ENCODE data around the gene PI3. TPM values are rescaled to one million over a fixed set of nuclear protein-coding genes. Genes with fewer than 3 reads are reported as not detected.

The PI3 gene
- total RNA-seq, 4 donors from 2014 or later: 3.4 to 70.2 (median 58.7) TPM; not detected in 1

DNA sequence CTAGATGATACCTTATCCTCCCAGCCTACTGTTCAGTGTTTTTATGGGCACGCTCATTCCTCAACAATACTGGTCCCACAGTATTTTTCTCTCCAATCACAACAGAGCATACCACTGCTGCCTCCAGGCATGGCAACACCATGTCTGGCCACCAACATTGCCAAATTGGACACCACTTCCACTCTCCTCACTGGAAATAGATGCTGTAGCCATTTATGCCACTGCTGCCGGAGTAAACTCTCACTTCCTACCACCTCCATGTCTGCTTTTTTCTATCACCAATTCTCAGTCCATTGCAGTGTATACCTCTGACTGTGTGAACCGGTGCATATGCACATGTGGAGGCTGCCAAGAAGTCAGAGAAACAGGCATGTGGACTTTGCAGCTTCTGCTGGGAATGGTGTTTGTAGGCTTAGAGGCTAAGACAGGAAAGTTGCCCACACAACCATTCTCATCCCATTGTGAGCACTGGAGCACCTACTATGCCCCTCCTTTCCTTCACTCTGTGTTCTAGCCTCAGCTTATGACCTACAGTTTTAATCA, 14.4 kb downstream of the PI3 start:
- no peak overlapping the region for H3K4me3 ChIP-seq
- H3K27ac ChIP-seq: no peak overlapping the region
- DNase-seq: no peak
- no peaks in the 10 kb centered on the region for H3K9me3 ChIP-seq
- no peaks in the 10 kb centered on the region for H3K4me1 ChIP-seq
- TF ChIP-seq, protein P1, sequence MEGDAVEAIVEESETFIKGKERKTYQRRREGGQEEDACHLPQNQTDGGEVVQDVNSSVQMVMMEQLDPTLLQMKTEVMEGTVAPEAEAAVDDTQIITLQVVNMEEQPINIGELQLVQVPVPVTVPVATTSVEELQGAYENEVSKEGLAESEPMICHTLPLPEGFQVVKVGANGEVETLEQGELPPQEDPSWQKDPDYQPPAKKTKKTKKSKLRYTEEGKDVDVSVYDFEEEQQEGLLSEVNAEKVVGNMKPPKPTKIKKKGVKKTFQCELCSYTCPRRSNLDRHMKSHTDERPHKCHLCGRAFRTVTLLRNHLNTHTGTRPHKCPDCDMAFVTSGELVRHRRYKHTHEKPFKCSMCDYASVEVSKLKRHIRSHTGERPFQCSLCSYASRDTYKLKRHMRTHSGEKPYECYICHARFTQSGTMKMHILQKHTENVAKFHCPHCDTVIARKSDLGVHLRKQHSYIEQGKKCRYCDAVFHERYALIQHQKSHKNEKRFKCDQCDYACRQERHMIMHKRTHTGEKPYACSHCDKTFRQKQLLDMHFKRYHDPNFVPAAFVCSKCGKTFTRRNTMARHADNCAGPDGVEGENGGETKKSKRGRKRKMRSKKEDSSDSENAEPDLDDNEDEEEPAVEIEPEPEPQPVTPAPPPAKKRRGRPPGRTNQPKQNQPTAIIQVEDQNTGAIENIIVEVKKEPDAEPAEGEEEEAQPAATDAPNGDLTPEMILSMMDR (IDR thresholded peaks at IDR 0.05): no peak
- no peaks in the 10 kb centered on the region for H3K27me3 ChIP-seq
- no peaks in the 10 kb centered on the region for H3K36me3 ChIP-seq

DNA sequence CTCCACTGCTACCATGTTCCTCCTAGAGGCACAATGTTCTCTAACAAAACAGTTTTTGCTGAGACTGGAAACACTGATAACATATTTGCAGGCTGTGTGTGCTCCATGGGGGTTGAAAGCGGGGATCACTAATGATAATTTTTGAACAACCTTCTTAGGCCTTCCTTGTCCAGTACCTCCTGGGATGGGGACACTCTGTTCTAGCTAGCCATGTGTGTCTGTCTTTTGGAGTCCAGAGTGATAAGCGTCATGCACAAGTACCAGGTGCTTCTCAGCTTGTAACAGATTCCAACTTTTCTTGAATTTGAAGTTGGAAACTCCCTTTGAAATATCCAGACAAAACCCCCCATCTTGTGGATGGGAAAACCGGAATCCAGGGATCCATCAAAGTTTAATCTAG, 15.2 kb downstream of the PI3 start:
- H3K9me3 ChIP-seq: no peaks in the 10 kb centered on the region
- H3K36me3 ChIP-seq: no peaks in the 10 kb centered on the region
- H3K4me3 ChIP-seq: no peak overlapping the region
- no peak for TF ChIP-seq POLR2A (IDR thresholded peaks at IDR 0.05)
- TF ChIP-seq, protein P1 (IDR thresholded peaks at IDR 0.05): no peak
- DNase-seq: no peak
- H3K27me3 ChIP-seq: no peaks in the 10 kb centered on the region
- no peak overlapping the region for H3K27ac ChIP-seq
- H3K4me1 ChIP-seq: no peaks in the 10 kb centered on the region

DNA sequence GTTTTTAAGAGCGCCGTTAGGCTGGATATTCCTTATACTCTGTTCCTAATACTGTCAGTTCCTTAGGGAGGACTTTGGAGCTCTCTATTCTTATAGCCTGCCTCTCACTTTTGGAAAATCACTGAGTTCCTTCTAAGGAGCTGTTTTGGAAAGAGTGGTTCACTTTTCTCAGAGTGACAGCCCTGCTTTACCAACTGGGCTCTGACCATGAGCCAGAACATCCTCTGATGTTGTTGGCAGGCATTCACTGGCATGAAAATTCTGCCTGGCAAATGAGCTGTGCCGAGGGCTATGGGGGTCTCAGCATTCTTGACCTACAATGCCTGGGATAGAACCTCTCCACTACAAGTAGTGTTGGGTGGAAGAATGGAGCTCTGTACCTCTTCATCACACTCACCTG, 17.2 kb downstream of the PI3 start:
- no peak for TF ChIP-seq POLR2A (IDR thresholded peaks at IDR 0.05)
- TF ChIP-seq, protein P1 (IDR thresholded peaks at IDR 0.05): no peak
- Histone ChIP-seq H3K27ac (no peak overlapping the region), H3K9me3 (no peaks in the 10 kb centered on the region), H3K4me3 (no peak overlapping the region), H3K4me1 (no peaks in the 10 kb centered on the region), H3K27me3 (no peaks in the 10 kb centered on the region), H3K36me3 (no peaks in the 10 kb centered on the region)
- no peak for DNase-seq

DNA sequence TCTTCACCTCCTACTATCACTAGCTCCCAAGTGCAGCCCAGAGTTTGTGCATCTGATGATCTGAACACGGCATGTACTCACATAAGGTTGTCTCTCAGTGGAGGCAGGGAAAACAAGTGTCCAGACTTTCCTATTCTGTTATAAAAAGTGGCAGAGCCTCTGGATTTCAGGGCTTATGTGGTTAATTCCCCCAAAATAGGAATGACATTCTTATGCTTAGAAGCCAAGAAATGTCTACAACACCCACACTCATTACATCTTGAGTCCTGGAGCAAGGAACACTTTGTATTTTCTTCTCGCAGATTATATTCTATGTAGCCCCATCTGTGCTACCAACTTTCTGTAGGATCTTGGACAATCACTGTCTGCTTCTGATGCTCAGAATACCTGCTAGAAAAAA, 18.6 kb downstream of the PI3 start:
- H3K27ac ChIP-seq: no peak overlapping the region
- TF ChIP-seq, protein P1 (IDR thresholded peaks at IDR 0.05): no peak
- TF ChIP-seq POLR2A (IDR thresholded peaks at IDR 0.05): no peak

DNA sequence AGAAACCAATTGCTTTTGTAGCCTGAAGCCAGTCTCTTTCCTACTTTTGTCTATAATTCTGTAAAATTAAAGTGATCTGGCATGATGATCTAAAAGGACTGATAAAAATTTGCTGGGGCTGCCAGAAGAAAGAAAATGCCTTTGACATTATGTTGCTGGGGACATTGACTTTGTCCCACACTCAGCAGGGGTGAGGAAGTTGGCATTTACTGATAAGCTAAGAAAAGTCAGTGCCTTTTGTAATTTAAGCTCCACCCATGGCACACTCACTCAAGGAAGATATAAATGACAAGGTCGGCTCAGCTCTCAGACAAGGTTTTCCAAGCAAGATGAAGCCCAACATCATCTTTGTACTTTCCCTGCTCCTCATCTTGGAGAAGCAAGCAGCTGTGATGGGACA, 32.0 kb downstream of the PI3 start, which contains the start of gene SEMG1:
Gene SEMG1, plus strand, starts transcription at position 309 of the 400 bp plus-strand sequence. Its CDS starts 21 bp downstream, at position 330.
- TF ChIP-seq POLR2A (IDR thresholded peaks at IDR 0.05): no peak
- TF ChIP-seq, protein P1 (IDR thresholded peaks at IDR 0.05): no peak
- no peaks in the 10 kb centered on the region for H3K36me3 ChIP-seq
- no peak within 1 kb of the TSS for H3K4me3 ChIP-seq
- no peak for DNase-seq
- no peaks in the 10 kb centered on the region for H3K4me1 ChIP-seq
- no peaks in the 10 kb centered on the region for H3K27me3 ChIP-seq
- peaks cover 0 to 4% (median 0%) of the 10 kb centered on the region in 4 donors for H3K9me3 ChIP-seq
- H3K27ac ChIP-seq: no peak within 1 kb of the TSS

More for the DNA sequence above, 18.6 kb downstream of the PI3 start:
- DNase-seq: no peak
- Histone ChIP-seq H3K27me3 (no peaks in the 10 kb centered on the region), H3K9me3 (peaks cover 0 to 3% (median 0%) of the 10 kb centered on the region in 4 donors), H3K36me3 (no peaks in the 10 kb centered on the region), H3K4me3 (no peak overlapping the region), H3K4me1 (no peaks in the 10 kb centered on the region)

DNA sequence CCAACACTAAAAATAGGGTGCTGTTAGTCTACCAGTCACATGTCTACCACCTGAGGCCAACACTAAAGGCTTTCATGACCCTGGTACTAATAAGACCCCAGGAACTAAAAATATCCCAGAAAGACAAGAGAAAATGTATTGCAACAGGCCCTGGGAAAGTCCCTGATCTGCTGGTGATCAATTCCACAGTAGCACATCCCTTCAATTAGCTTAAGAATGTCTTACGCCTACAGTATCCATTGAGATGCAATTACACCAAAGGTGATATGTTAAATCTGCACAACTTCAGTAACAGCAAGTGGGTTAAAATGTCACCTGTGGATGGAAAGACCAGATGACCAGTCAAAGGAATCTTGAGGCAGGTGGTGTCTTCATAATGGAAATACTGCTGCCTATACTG, 35.2 kb downstream of the PI3 start:
- Histone ChIP-seq H3K4me1 (no peaks in the 10 kb centered on the region), H3K36me3 (no peaks in the 10 kb centered on the region), H3K9me3 (no peaks in the 10 kb centered on the region), H3K27ac (no peak overlapping the region), H3K27me3 (no peaks in the 10 kb centered on the region), H3K4me3 (no peak overlapping the region)
- no peak for DNase-seq
- TF ChIP-seq, protein P1 (IDR thresholded peaks at IDR 0.05): no peak
- TF ChIP-seq POLR2A (IDR thresholded peaks at IDR 0.05): no peak
